Trophoblast cell (in vitro differentiated cells and primary cell): ENCODE data around the gene ACP5.

Source experiments
- DNase-seq, 2 donors: peaks; one replicate each; pipeline ENCODE4 v3.0.0-alpha.2; 2016
- H2AFZ ChIP-seq: 2 replicates; pipeline ENCODE4 v1.6.1; 2013; ENCODE audit warnings: low read length, moderate library complexity, mild to moderate bottlenecking; ENCODE audit not compliant: insufficient read depth, poor library complexity
- H2AK5ac ChIP-seq: 2 replicates; pipeline ENCODE4 v1.6.1; 2013; ENCODE audit warnings: mild to moderate bottlenecking, low read length
- H2BK120ac ChIP-seq: 2 replicates; pipeline ENCODE4 v1.6.1; 2013; ENCODE audit warnings: low read length, mild to moderate bottlenecking, moderate library complexity; ENCODE audit not compliant: insufficient read depth, poor library complexity
- H2BK12ac ChIP-seq: 2 replicates; pipeline ENCODE4 v1.6.1; 2013; ENCODE audit warnings: mild to moderate bottlenecking, low read length, moderate library complexity
- H2BK5ac ChIP-seq: 2 replicates; pipeline ENCODE4 v1.6.1; 2013; ENCODE audit warnings: low read length, low read depth, moderate library complexity, mild to moderate bottlenecking; ENCODE audit not compliant: poor library complexity
- H3K14ac ChIP-seq: 2 replicates; pipeline ENCODE4 v1.6.1; 2013; ENCODE audit warnings: mild to moderate bottlenecking, low read length
- H3K18ac ChIP-seq: 2 replicates; pipeline ENCODE4 v1.6.1; 2013; ENCODE audit warnings: mild to moderate bottlenecking, low read length
- H3K23ac ChIP-seq: 2 replicates; pipeline ENCODE4 v1.6.1; 2013; ENCODE audit warnings: low read length
- H3K27ac ChIP-seq: 2 replicates; pipeline ENCODE4 v1.5.1; 2013; ENCODE audit warnings: low read depth, mild to moderate bottlenecking, inconsistent platforms, low read length, moderate library complexity
- H3K27me3 ChIP-seq: 2 replicates; pipeline ENCODE4 v1.6.1; 2013; ENCODE audit warnings: inconsistent platforms, mild to moderate bottlenecking, low read length, moderate library complexity; ENCODE audit not compliant: insufficient read depth
- H3K36me3 ChIP-seq, 2 experiments: 1 replicate in 1 of 2; 2 replicates in 1 of 2; pipeline ENCODE4 v1.6.1; 2013; ENCODE audit warnings: low read length in 2 of 2, mild to moderate bottlenecking in 2 of 2, moderate library complexity in 1 of 2; ENCODE audit not compliant: insufficient read depth in 2 of 2, control insufficient read depth in 1 of 2
- H3K4ac ChIP-seq: 2 replicates; pipeline ENCODE4 v1.6.1; 2013; ENCODE audit warnings: low read depth, mild to moderate bottlenecking, low read length, moderate library complexity
- H3K4me1 ChIP-seq, 2 experiments: 1 replicate in 1 of 2; 2 replicates in 1 of 2; pipeline ENCODE4 v1.6.1; 2013; ENCODE audit warnings: low read length in 2 of 2, mild to moderate bottlenecking in 2 of 2, moderate library complexity in 1 of 2; ENCODE audit not compliant: insufficient read depth in 2 of 2, control insufficient read depth in 1 of 2
- H3K4me2 ChIP-seq: 2 replicates; pipeline ENCODE4 v1.6.1; 2013; ENCODE audit warnings: inconsistent platforms, mild to moderate bottlenecking, low read length, moderate library complexity
- H3K4me3 ChIP-seq: 2 replicates; pipeline ENCODE4 v1.5.1; 2013; ENCODE audit warnings: mild to moderate bottlenecking, low read depth, low read length, inconsistent platforms
- H3K79me1 ChIP-seq: one replicate; pipeline ENCODE4 v1.6.1; 2013; ENCODE audit warnings: low read length
- H3K79me2 ChIP-seq: 2 replicates; pipeline ENCODE4 v1.6.1; 2013; ENCODE audit warnings: low read length, mild to moderate bottlenecking; ENCODE audit not compliant: control insufficient read depth, insufficient read depth, poor library complexity
- H3K9ac ChIP-seq: 2 replicates; pipeline ENCODE4 v1.6.1; 2013; ENCODE audit warnings: mild to moderate bottlenecking, low read length
- H3K9me3 ChIP-seq: 2 replicates; pipeline ENCODE4 v1.6.1; 2013; ENCODE audit warnings: low read depth, mild to moderate bottlenecking, control low read depth, inconsistent platforms, low read length; ENCODE audit not compliant: insufficient read depth
- H4K12ac ChIP-seq: 2 replicates; pipeline ENCODE4 v1.6.1; 2013; ENCODE audit warnings: low read depth, mild to moderate bottlenecking, low read length, moderate library complexity
- H4K8ac ChIP-seq: 2 replicates; pipeline ENCODE4 v1.6.1; 2013; ENCODE audit warnings: low read depth, mild to moderate bottlenecking, low read length, moderate library complexity
- H4K91ac ChIP-seq: one replicate; pipeline ENCODE4 v1.6.1; 2013; ENCODE audit warnings: low read depth, mild to moderate bottlenecking, low read length, moderate library complexity
- WGBS: extraction: QIAGEN DNeasy Blood & Tissue Kit; methylation state at CpG from one replicate; pipeline ENCODE4 v1.1.7; 2013; ENCODE audit warnings: missing lambda C conversion rate; ENCODE audit not compliant: insufficient read length, insufficient coverage; ENCODE audit errors: extremely low coverage; 5-methylcytosine and 5-hydroxymethylcytosine counted together

Gene ACP5

DNA sequence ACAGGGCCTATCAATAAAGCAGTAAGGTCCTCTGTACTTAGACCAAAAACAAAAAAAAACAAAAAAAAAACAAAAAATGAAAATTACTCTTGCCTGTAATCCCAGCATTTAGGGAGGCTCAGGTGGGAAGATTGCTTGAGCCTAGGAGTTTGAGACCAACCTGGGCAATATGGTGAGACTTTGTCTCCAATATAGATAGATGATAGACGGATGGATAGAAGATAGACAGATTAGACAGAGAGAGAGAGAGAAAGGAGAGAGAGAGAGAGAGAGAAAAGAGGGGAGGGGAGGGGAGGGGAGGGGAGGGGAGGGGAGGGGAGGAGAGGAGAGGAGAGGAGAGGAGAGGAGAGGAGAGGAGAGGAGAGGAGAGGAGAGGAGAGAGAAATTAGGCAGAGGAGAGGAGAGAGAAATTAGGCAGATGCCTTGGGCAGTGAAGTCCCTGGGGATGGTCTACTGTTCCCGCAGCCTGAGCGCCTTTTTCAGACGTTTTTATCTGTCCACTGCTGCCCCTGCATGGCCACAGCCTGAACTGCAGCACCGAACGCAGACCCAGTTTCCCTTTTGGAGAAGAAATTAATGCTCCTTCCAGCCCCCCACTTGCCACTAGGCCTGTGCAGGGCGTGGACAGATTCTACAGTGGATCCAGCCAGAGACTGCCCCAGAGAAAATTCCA, 10.0 kb upstream of the ACP5 start:
- no peak overlapping the region for H4K8ac ChIP-seq
- no peak overlapping the region for H3K9ac ChIP-seq
- no peak overlapping the region for H2BK5ac ChIP-seq
- no peak overlapping the region for H3K27ac ChIP-seq
- H4K91ac ChIP-seq = no peak overlapping the region
- no peaks in the 10 kb centered on the region for H3K79me2 ChIP-seq
- no peaks in the 10 kb centered on the region for H3K36me3 ChIP-seq
- no peak overlapping the region for H2BK12ac ChIP-seq
- no peak overlapping the region for H2BK120ac ChIP-seq
- no peaks in the 10 kb centered on the region for H3K79me1 ChIP-seq
- no peak overlapping the region for H3K23ac ChIP-seq
- H3K4ac ChIP-seq = no peak overlapping the region
- no peak overlapping the region for H3K18ac ChIP-seq
- H3K4me3 ChIP-seq = no peak overlapping the region
- no peaks in the 10 kb centered on the region for H3K27me3 ChIP-seq
- no CpG with 5 or more reads among the region's 7 CpGs for WGBS
- no peak overlapping the region for H3K14ac ChIP-seq
- H4K12ac ChIP-seq = no peak overlapping the region
- no peaks in the 10 kb centered on the region for H3K9me3 ChIP-seq
- peak; percentile 58 to 81 for DNase-seq
- H2AK5ac ChIP-seq = no peak overlapping the region
- H3K4me1 ChIP-seq = no peaks in the 10 kb centered on the region
- no peak overlapping the region for H3K4me2 ChIP-seq
- H2AFZ ChIP-seq = no peak overlapping the region

GRCh38 chr19:11586331-11586730, 8.9 kb upstream of the ACP5 start:
- Histone ChIP-seq H3K79me2 (no peaks in the 10 kb centered on the region), H3K36me3 (no peaks in the 10 kb centered on the region), H4K91ac (no peak overlapping the region), H4K12ac (no peak overlapping the region), H3K9me3 (no peaks in the 10 kb centered on the region), H4K8ac (no peak overlapping the region), H3K18ac (no peak overlapping the region), H3K4me1 (no peaks in the 10 kb centered on the region), H3K4me2 (no peak overlapping the region), H3K4ac (no peak overlapping the region), H2AFZ (no peak overlapping the region), H3K23ac (no peak overlapping the region), H3K27ac (no peak overlapping the region), H2BK12ac (no peak overlapping the region), H3K27me3 (no peaks in the 10 kb centered on the region), H2BK120ac (no peak overlapping the region), H3K4me3 (no peak overlapping the region), H3K9ac (no peak overlapping the region), H3K79me1 (no peaks in the 10 kb centered on the region), H3K14ac (no peak overlapping the region), H2AK5ac (no peak overlapping the region), H2BK5ac (no peak overlapping the region)
- no CpG with 5 or more reads among the region's 6 CpGs for WGBS
- no peak for DNase-seq

DNA sequence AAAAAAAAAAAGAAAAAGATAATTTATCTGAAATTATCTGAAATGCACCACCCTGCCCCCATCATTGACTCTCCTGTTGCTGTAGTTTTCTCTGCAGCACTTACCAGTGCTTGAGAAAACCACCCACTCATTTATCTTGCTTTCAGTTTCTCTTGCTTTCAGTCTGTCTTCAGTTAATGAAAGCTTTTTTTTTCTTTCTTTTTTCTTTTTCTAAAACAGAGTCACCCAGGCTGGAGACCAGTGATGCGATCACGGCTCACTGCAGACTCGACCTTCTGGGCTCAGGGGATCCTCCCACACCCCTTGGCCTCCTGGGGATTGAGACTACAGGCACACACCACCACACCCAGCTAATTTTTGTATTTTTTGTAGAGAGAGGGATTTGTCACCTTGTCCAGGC, 4.3 kb upstream of the ACP5 start:
- Histone ChIP-seq H3K9me3 (peaks cover 13% of the 10 kb centered on the region), H4K91ac (no peak overlapping the region)
- WGBS = no CpG with 5 or more reads among the region's 3 CpGs

DNA sequence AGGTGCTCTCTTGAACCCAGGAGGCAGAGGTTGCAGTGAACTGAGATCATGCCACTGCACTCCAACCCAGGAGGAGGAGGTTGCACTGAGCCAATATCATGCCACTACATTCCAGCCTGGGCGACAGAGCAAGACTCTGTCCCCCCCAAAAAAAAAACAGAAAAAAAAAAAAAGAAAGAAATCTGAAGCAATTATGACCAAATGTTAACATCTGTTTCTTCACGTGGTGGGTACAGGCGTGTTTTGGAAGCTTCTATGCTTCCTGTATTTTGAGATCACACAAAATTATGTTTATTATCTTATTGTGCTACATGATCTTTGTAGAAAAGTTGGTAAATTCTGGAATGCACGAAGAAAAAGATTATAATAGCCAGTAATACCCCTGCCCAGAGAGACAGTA, 2.7 kb upstream of the ACP5 start:
- H3K79me1 ChIP-seq = no peaks in the 10 kb centered on the region
- H2AFZ ChIP-seq = no peak overlapping the region
- H2AK5ac ChIP-seq = no peak overlapping the region
- no peak overlapping the region for H3K23ac ChIP-seq
- no peaks in the 10 kb centered on the region for H3K79me2 ChIP-seq
- no peak overlapping the region for H2BK5ac ChIP-seq
- no peak overlapping the region for H4K91ac ChIP-seq
- H3K9ac ChIP-seq = no peak overlapping the region
- H3K4me3 ChIP-seq = no peak overlapping the region
- peaks cover 8% of the 10 kb centered on the region for H3K27me3 ChIP-seq
- H3K14ac ChIP-seq = no peak overlapping the region
- H3K4me2 ChIP-seq = no peak overlapping the region
- no peak overlapping the region for H2BK12ac ChIP-seq
- no peak overlapping the region for H2BK120ac ChIP-seq
- no CpG with 5 or more reads among the region's 4 CpGs for WGBS
- no peak for DNase-seq
- peaks cover 13% of the 10 kb centered on the region for H3K9me3 ChIP-seq
- no peak overlapping the region for H3K18ac ChIP-seq
- H4K12ac ChIP-seq = no peak overlapping the region
- H3K4me1 ChIP-seq = no peaks in the 10 kb centered on the region
- H4K8ac ChIP-seq = no peak overlapping the region
- no peak overlapping the region for H3K4ac ChIP-seq
- H3K27ac ChIP-seq = no peak overlapping the region
- H3K36me3 ChIP-seq = no peaks in the 10 kb centered on the region

More for the DNA sequence above, 4.3 kb upstream of the ACP5 start:
- H3K4me3 ChIP-seq = no peak overlapping the region
- no peak for DNase-seq
- no peaks in the 10 kb centered on the region for H3K36me3 ChIP-seq
- H2BK120ac ChIP-seq = no peak overlapping the region
- no peak overlapping the region for H2BK5ac ChIP-seq
- H3K14ac ChIP-seq = no peak overlapping the region
- H3K4me1 ChIP-seq = no peaks in the 10 kb centered on the region
- no peak overlapping the region for H3K9ac ChIP-seq
- no peak overlapping the region for H3K23ac ChIP-seq
- no peak overlapping the region for H2AFZ ChIP-seq
- no peak overlapping the region for H4K8ac ChIP-seq
- no peak overlapping the region for H4K12ac ChIP-seq
- H2BK12ac ChIP-seq = no peak overlapping the region
- no peaks in the 10 kb centered on the region for H3K79me2 ChIP-seq
- no peaks in the 10 kb centered on the region for H3K79me1 ChIP-seq
- H3K4ac ChIP-seq = no peak overlapping the region
- no peak overlapping the region for H3K4me2 ChIP-seq
- peaks cover 8% of the 10 kb centered on the region for H3K27me3 ChIP-seq
- no peak overlapping the region for H3K27ac ChIP-seq
- no peak overlapping the region for H2AK5ac ChIP-seq
- H3K18ac ChIP-seq = no peak overlapping the region
